Loucy (cell line): ENCODE data around the gene APEX2.
A peak's percentile ranks its signal among the peaks of the same experiment; 100 is the strongest.
"Not testable (repeated sequence)": the region's sequence is repeated elsewhere in the genome, so short reads cannot be mapped to it uniquely, and the experiment has no call there.

Source experiments
- H2AFZ ChIP-seq: fragments of 200-600 bp; sonication (generic); 2 replicates; pipeline ENCODE4 v1.6.0; 2016; ENCODE audit warnings: antibody characterized with exemption, mild to moderate bottlenecking, low read length, moderate library complexity
- H3F3A ChIP-seq: fragments of 200-600 bp; 2 replicates; pipeline ENCODE4 v1.6.0; 2016; ENCODE audit warnings: antibody characterized with exemption, low read depth, mild to moderate bottlenecking
- H3K27me3 ChIP-seq: fragments of 200-600 bp; sonication (generic); 2 replicates; pipeline ENCODE4 v1.6.1; 2014; ENCODE audit warnings: low read length, mild to moderate bottlenecking; ENCODE audit not compliant: insufficient read depth, poor library complexity, severe bottlenecking
- H3K36me3 ChIP-seq: fragments of 200-600 bp; sonication (generic); 2 replicates; pipeline ENCODE4 v1.6.1; 2016; ENCODE audit warnings: low read length; ENCODE audit not compliant: insufficient read depth
- H3K4me1 ChIP-seq: fragments of 200-600 bp; sonication (generic); 2 replicates; pipeline ENCODE4 v1.5.1; 2014; ENCODE audit warnings: low read length, mild to moderate bottlenecking; ENCODE audit not compliant: insufficient read depth, poor library complexity, severe bottlenecking
- H3K4me2 ChIP-seq: fragments of 200-600 bp; sonication (generic); 2 replicates; pipeline ENCODE4 v1.6.0; 2014; ENCODE audit warnings: antibody characterized with exemption, low read length, low read depth, mild to moderate bottlenecking; ENCODE audit not compliant: poor library complexity, severe bottlenecking
- H3K4me3 ChIP-seq: fragments of 200-600 bp; sonication (generic); 2 replicates; pipeline ENCODE4 v1.5.1; 2014; ENCODE audit warnings: low read length, mild to moderate bottlenecking, mixed read lengths; ENCODE audit not compliant: poor library complexity, severe bottlenecking
- H3K79me2 ChIP-seq: fragments of 200-600 bp; sonication (generic); 2 replicates; pipeline ENCODE4 v1.6.1; 2014; ENCODE audit warnings: low read length; ENCODE audit not compliant: insufficient read depth
- H3K9ac ChIP-seq: fragments of 200-600 bp; sonication (generic); 2 replicates; pipeline ENCODE4 v1.6.0; 2014; ENCODE audit warnings: mild to moderate bottlenecking, low read depth, low read length, moderate library complexity; ENCODE audit not compliant: poor library complexity, severe bottlenecking
- H3K9me2 ChIP-seq: fragments of 200-600 bp; sonication (generic); replicated peaks from 2 replicates; pipeline ENCODE4 v1.6.1; 2016; ENCODE audit warnings: low read depth, low read length, mixed read lengths
- H3K9me3 ChIP-seq: fragments of 200-600 bp; sonication (generic); 2 replicates; pipeline ENCODE4 v1.6.1; 2014; ENCODE audit warnings: mild to moderate bottlenecking, antibody characterized with exemption, low read length, low read depth; ENCODE audit not compliant: insufficient read depth
- H4K20me1 ChIP-seq: fragments of 200-600 bp; sonication (generic); 2 replicates; pipeline ENCODE4 v1.6.0; 2014; ENCODE audit warnings: antibody characterized with exemption, low read length, mild to moderate bottlenecking; ENCODE audit not compliant: insufficient read depth, poor library complexity, severe bottlenecking
- CTCF ChIP-seq: fragments of 200-600 bp; sonication (generic); conservative IDR thresholded peaks from 2 replicates; pipeline ENCODE4 v1.5.1; 2014; ENCODE audit warnings: mild to moderate bottlenecking, antibody characterized with exemption, low read length
- EZH2phosphoT487 ChIP-seq: fragments of 200-600 bp; IDR thresholded peaks from 2 replicates; pipeline ENCODE4 v1.6.1; 2018; ENCODE audit warnings: antibody characterized with exemption, mild to moderate bottlenecking, moderate library complexity, borderline replicate concordance

APEX2 gene

GRCh38 chrX:55039471-55039870 lies 39.3 kb downstream of the APEX2 start:
- H3K79me2 ChIP-seq, result no peaks in the 10 kb centered on the region
- no peaks in the 10 kb centered on the region for H3K9me3 ChIP-seq
- H3K27me3 ChIP-seq, result no peaks in the 10 kb centered on the region
- no peaks in the 10 kb centered on the region for H3K36me3 ChIP-seq
- H3F3A ChIP-seq, result no peaks in the 10 kb centered on the region
- H3K4me2 ChIP-seq, result no peak overlapping the region
- no peak overlapping the region for H3K9ac ChIP-seq
- no peaks in the 10 kb centered on the region for H3K9me2 ChIP-seq
- TF ChIP-seq EZH2phosphoT487 (no peak), CTCF (no peak)
- no peaks in the 10 kb centered on the region for H3K4me1 ChIP-seq
- H3K4me3 ChIP-seq, result no peak overlapping the region
- H4K20me1 ChIP-seq, result no peaks in the 10 kb centered on the region
- H2AFZ ChIP-seq, result no peak overlapping the region

GRCh38 chrX:55041514-55041913 lies 41.4 kb downstream of the APEX2 start:
- no peaks in the 10 kb centered on the region for H3K9me3 ChIP-seq
- H3F3A ChIP-seq, result no peaks in the 10 kb centered on the region
- TF ChIP-seq CTCF (no peak), EZH2phosphoT487 (no peak)
- no peaks in the 10 kb centered on the region for H3K79me2 ChIP-seq
- no peak overlapping the region for H3K4me3 ChIP-seq
- H4K20me1 ChIP-seq, result no peaks in the 10 kb centered on the region
- no peaks in the 10 kb centered on the region for H3K36me3 ChIP-seq
- no peak overlapping the region for H3K4me2 ChIP-seq
- no peak overlapping the region for H3K9ac ChIP-seq
- no peaks in the 10 kb centered on the region for H3K27me3 ChIP-seq
- no peaks in the 10 kb centered on the region for H3K4me1 ChIP-seq
- H3K9me2 ChIP-seq, result no peaks in the 10 kb centered on the region
- H2AFZ ChIP-seq, result no peak overlapping the region

GRCh38 chrX:55050599-55050998 lies 50.4 kb downstream of the APEX2 start:
- H3K9ac ChIP-seq, H3K79me2 ChIP-seq, H2AFZ ChIP-seq, H3K4me1 ChIP-seq, H3K4me2 ChIP-seq, H3K27me3 ChIP-seq, H3K36me3 ChIP-seq, H3K9me2 ChIP-seq, H3K9me3 ChIP-seq, H4K20me1 ChIP-seq, H3K4me3 ChIP-seq, H3F3A ChIP-seq: not testable (repeated sequence)

GRCh38 chrX:55056820-55057674 lies 56.9 kb downstream of the APEX2 start:
- Histone ChIP-seq H2AFZ (peak overlapping the region; percentile 60), H3K4me2 (peak overlapping the region; percentile 77)
- TF ChIP-seq CTCF (no peak), EZH2phosphoT487 (no peak)

More at GRCh38 chrX:55056820-55057674, 56.9 kb downstream of the APEX2 start:
- Histone ChIP-seq H3K79me2 (no peaks in the 10 kb centered on the region), H3K9me3 (no peaks in the 10 kb centered on the region), H3K9me2 (no peaks in the 10 kb centered on the region), H3K36me3 (no peaks in the 10 kb centered on the region), H4K20me1 (no peaks in the 10 kb centered on the region), H3K27me3 (no peaks in the 10 kb centered on the region), H3K4me1 (peaks cover 5% of the 10 kb centered on the region), H3F3A (no peaks in the 10 kb centered on the region), H3K9ac (no peak overlapping the region), H3K4me3 (peak overlapping the region; percentile 52)
